Effector memory CD8-positive, alpha-beta T cell (primary cell): Measurements from ENCODE around the gene CAMTA1.

Experiments used
- ATAC-seq: fragments of 150-1000 bp; cut with Tn5 transposase; replicated peaks from 2 replicates; pipeline ENCODE4 v1.10.0; 2021; ENCODE audit warnings: mild to moderate bottlenecking, moderate library complexity
- DNase-seq, 3 experiments: peaks; one replicate each; pipeline ENCODE4 v3.0.0; 2021
- H3K27ac Mint-ChIP-seq, 2 donors: one replicate each; pipeline ENCODE4 v1.8.0; 2022; ENCODE audit warnings: mild to moderate bottlenecking in 2 of 2, mixed read lengths in 2 of 2, moderate library complexity in 2 of 2
- H3K27me3 Mint-ChIP-seq, 2 donors: one replicate each; pipeline ENCODE4 v1.8.0; 2022; ENCODE audit warnings: mixed read lengths in 2 of 2
- H3K36me3 Mint-ChIP-seq: one replicate; pipeline ENCODE4 v1.8.0; 2022; ENCODE audit warnings: mild to moderate bottlenecking, moderate library complexity, mixed read lengths; ENCODE audit not compliant: insufficient read depth
- H3K4me1 Mint-ChIP-seq, 2 donors: one replicate each; pipeline ENCODE4 v1.8.0; 2022; ENCODE audit warnings: low read depth in 2 of 2, mixed read lengths in 2 of 2
- H3K4me3 Mint-ChIP-seq, 2 donors: one replicate each; pipeline ENCODE4 v1.8.0; 2022; ENCODE audit warnings: mild to moderate bottlenecking in 2 of 2, mixed read lengths in 2 of 2, moderate library complexity in 2 of 2
- H3K9me3 Mint-ChIP-seq, 2 donors: one replicate each; pipeline ENCODE4 v1.8.0; 2022; ENCODE audit warnings: mixed read lengths in 2 of 2

CAMTA1 gene

DNA sequence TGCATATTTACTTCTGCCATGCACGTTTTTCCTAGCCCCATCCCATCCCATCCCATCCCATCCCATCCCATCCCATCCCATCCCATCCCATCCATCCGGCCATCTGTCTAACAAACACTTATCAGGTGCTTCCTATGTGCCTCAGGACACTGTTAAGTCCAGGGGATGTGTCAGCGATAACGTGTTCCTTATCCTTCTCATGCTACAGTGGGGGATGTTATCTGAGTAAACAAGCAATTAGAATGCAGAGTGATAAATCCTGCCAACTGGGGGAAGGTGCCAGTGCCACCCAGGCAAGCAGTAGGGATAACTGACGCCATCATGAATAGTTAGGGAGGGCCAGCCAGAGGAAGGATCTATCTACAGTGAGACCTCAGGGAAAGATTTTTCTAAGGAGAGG lies 304.2 kb downstream of the CAMTA1 start:
- no peaks in the 10 kb centered on the region for H3K4me1 Mint-ChIP-seq
- H3K27me3 Mint-ChIP-seq: peaks cover 0 to 34% of the 10 kb centered on the region in 2 donors
- no peaks in the 10 kb centered on the region for H3K36me3 Mint-ChIP-seq
- no peak overlapping the region for H3K27ac Mint-ChIP-seq
- ATAC-seq (no peak), DNase-seq (no peak)
- no peak overlapping the region for H3K4me3 Mint-ChIP-seq
- H3K9me3 Mint-ChIP-seq: no peaks in the 10 kb centered on the region

DNA sequence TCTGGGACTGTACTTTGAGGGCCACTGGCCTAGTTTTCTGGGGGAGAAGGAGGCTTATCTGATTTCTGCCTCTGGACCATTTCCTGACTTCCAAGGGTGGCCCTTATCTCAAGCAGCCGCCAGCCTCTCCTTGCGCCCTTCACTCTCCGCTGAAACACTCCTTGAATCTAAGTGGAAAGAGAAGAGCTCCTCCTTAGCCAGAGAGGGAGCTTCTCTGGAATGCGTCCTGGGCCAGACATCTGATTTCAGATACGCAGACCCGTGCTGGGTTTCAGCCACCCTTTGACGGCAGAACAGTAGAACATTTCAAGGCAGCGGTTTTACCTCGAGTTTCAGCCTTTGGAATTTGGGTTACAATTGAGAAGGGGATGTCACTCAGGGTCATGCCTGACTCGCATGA lies 308.0 kb downstream of the CAMTA1 start:
- no peak for ATAC-seq
- DNase-seq: no peak
- Mint-ChIP-seq H3K9me3 (no peaks in the 10 kb centered on the region), H3K27me3 (peaks cover 14 to 46% of the 10 kb centered on the region in 2 donors), H3K27ac (no peak overlapping the region), H3K36me3 (no peaks in the 10 kb centered on the region), H3K4me3 (no peak overlapping the region), H3K4me1 (no peaks in the 10 kb centered on the region)

DNA sequence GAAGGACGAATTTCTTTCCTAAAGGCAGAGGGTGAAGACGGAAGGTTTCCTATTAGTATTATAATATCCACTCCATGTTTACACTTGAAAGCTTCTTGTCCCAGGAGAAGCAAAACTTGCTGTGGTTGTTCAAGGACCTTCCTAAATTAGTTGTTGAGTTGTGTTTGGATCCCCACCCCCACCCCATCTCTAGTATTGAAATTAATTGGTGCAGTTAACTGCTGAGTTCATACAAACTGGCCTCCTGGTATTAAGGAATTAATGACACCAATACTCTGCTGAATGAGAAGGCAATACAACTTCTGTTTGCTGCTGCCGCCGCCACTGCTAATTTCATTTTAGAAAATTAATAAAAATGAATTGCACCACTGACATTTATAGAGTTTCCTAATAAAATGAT lies 308.8 kb downstream of the CAMTA1 start:
- H3K4me3 Mint-ChIP-seq: no peak overlapping the region
- H3K4me1 Mint-ChIP-seq: no peaks in the 10 kb centered on the region
- no peak for DNase-seq
- H3K27ac Mint-ChIP-seq: no peak overlapping the region
- H3K9me3 Mint-ChIP-seq: no peaks in the 10 kb centered on the region
- ATAC-seq: no peak
- H3K36me3 Mint-ChIP-seq: no peaks in the 10 kb centered on the region
- peaks cover 14 to 47% of the 10 kb centered on the region in 2 donors for H3K27me3 Mint-ChIP-seq

DNA sequence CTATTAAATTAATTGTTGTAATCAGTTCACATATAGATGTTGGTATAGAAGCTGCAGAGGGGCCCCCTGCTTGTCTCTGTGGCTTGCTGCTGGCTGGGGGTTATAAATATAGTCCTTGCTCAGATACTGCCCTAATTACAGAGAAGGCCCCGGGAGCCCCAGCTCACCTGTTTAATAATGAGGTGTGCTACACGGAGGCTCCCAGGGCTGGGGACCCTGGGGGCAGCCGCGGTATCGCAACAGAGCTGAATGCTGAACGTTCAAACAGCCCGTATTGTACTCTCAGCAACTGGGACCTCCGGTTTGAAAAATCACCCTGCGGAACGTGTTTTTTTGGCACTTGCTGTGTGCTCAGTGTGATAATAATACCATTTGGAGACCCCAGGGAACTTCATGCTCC lies 309.3 kb downstream of the CAMTA1 start:
- no peak for ATAC-seq
- H3K36me3 Mint-ChIP-seq: no peaks in the 10 kb centered on the region
- H3K27ac Mint-ChIP-seq: no peak overlapping the region
- no peak overlapping the region for H3K4me3 Mint-ChIP-seq
- peaks cover 14 to 47% of the 10 kb centered on the region in 2 donors for H3K27me3 Mint-ChIP-seq
- no peaks in the 10 kb centered on the region for H3K4me1 Mint-ChIP-seq
- no peaks in the 10 kb centered on the region for H3K9me3 Mint-ChIP-seq
- no peak for DNase-seq

DNA sequence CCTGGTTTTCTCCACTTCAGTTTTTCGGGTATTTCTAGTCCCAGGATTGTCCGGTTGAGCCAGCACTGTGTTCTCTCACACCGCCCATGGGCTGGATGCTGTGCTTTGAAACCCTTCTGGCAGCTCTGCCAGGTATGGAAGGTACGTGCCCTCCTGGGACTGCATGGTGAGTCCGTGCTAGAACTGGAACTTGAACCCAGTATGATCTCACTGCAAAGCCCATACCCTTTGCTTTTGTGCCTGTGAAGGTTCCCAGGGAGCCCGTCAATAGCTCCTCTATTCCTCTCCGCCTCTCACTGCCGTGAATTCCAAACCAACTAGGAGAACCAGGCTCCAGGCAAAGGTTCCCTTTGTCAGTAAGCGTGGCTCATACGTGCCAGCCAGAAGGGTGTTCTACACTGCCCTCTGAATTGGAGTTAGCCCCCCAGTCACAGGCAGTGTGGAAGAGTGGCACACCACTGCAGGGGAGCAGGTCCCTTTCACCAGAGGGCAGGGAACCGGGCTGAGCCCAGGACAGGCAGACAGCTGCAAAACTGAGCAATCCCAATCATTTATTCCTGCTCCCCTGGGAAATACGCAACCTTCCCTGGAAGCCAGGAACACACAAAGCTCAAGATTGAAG lies 310.2 kb downstream of the CAMTA1 start:
- no peak overlapping the region for H3K4me3 Mint-ChIP-seq
- DNase-seq (no peak), ATAC-seq (no peak)
- no peaks in the 10 kb centered on the region for H3K4me1 Mint-ChIP-seq
- H3K36me3 Mint-ChIP-seq: no peaks in the 10 kb centered on the region
- H3K27ac Mint-ChIP-seq: no peak overlapping the region
- H3K27me3 Mint-ChIP-seq: peaks cover 21 to 48% of the 10 kb centered on the region in 2 donors
- H3K9me3 Mint-ChIP-seq: no peaks in the 10 kb centered on the region

DNA sequence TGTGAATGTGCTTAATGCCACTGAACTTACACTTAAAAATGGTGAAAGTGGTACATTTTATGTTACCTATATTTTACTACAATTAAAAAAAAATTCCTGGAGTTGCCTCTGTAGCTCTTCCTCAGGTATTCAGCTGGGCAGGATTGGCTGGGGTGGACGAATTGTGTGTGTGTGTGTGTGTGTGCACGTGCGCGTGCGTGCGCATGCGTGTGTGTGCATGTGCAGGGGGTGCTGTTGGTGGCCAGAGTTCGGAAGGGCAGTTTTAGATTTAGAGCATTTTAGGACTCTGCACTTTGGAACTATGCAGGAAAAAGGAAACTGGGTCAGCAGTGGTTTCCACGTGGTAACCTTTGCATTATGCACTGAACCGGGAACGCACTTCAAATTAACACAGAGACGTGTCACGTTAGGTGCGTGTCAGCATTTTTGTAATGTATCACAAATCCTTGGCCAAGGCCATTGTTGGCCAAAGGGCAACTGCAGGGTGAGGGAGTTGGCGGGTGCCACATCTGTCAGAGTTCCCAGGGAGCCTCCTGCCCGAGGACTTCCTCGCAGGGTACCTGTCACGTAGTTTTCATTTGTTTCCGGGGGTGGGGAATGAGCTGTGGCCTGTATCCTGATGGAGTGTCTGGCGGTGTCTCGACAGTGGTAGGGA lies 312.8 kb downstream of the CAMTA1 start:
- ATAC-seq: no peak
- Mint-ChIP-seq H3K4me1 (no peaks in the 10 kb centered on the region), H3K4me3 (no peak overlapping the region), H3K36me3 (no peaks in the 10 kb centered on the region), H3K27me3 (peaks cover 23 to 49% of the 10 kb centered on the region in 2 donors), H3K9me3 (no peaks in the 10 kb centered on the region), H3K27ac (no peak overlapping the region)
- no peak for DNase-seq

DNA sequence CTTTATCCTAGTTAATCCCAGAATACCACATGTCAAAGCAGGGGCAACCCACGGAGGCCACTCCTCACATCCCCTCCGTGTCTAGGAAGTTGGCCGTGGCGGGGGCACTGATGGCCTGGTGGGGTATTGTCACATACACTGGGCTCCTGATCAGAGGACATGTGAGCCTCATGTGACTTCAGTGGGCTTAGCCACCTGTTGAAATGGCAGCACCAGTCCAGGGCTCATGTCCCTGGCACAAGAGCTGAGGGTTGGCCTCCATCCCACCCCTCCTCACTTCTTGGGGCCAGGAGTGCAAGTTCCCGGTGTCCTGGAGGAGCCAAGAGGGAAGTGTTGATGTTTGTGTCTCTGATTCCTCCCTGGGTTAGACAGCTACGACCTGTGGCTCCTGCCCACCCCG lies 313.4 kb downstream of the CAMTA1 start:
- H3K4me3 Mint-ChIP-seq: no peak overlapping the region
- no peaks in the 10 kb centered on the region for H3K36me3 Mint-ChIP-seq
- no peaks in the 10 kb centered on the region for H3K9me3 Mint-ChIP-seq
- H3K4me1 Mint-ChIP-seq: no peaks in the 10 kb centered on the region
- ATAC-seq: no peak
- H3K27me3 Mint-ChIP-seq: peaks cover 23 to 49% of the 10 kb centered on the region in 2 donors
- no peak overlapping the region for H3K27ac Mint-ChIP-seq
- DNase-seq: no peak

DNA sequence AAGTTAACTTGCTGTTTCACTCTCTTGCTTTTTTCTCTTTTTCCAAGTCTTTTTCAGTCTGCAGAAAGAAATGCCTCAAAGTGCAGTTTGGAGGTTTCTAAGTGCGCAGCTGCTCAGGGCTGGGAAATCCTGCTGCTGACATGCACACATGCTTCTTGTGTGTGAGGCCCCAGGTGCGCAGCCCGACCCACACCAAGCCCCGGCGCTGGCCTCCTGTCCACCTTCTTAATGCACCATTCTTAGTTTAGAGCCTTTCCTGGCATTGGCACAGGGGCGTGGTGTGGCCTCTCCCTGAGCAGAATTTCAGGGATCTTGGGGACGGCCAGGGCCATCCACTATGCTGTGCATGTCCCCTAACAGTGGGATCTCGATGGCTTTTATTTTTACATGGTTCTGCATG lies 315.2 kb downstream of the CAMTA1 start:
- Mint-ChIP-seq H3K36me3 (no peaks in the 10 kb centered on the region), H3K9me3 (no peaks in the 10 kb centered on the region), H3K4me1 (no peaks in the 10 kb centered on the region), H3K27me3 (peaks cover 23 to 40% of the 10 kb centered on the region in 2 donors), H3K4me3 (no peak overlapping the region), H3K27ac (no peak overlapping the region)
- DNase-seq (no peak), ATAC-seq (no peak)

DNA sequence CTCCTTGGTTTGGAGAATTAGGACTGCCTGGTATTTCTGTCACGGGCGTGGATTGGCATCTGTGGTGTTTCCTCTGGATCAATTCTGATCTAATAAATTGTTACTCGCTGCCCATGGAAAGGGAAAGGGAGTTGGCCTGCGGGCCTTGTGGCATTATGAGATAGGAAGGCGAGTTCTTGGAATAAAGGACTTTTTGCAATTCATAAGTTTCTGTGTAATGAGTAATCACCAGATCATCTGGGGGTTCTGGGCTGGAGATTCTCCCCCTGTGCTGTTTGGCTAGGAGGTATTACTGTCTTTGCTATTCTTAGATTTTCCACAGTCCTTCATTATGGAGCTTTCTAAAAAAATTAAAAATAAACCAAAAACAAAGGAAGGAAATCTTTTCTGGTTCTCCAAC lies 315.9 kb downstream of the CAMTA1 start:
- ATAC-seq (no peak), DNase-seq (no peak)
- Mint-ChIP-seq H3K27me3 (peaks cover 20 to 33% of the 10 kb centered on the region in 2 donors), H3K4me1 (no peaks in the 10 kb centered on the region), H3K36me3 (no peaks in the 10 kb centered on the region), H3K9me3 (no peaks in the 10 kb centered on the region), H3K4me3 (no peak overlapping the region), H3K27ac (no peak overlapping the region)

DNA sequence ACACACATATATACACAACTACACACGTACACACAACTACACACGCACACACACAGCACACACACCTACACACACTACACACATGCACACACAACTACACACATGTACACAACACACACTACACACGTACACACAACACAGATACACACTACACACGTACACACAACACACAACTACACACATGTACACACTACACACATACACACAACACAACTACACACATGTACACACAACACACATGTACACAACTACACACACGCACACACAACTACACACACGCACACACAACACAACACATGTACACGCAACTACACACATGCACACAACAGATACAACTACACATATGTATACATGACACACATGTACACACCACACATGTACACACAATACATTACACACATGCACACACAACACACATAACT lies 318.1 kb downstream of the CAMTA1 start:
- Mint-ChIP-seq H3K27ac (no peak overlapping the region), H3K4me1 (no peaks in the 10 kb centered on the region), H3K9me3 (no peaks in the 10 kb centered on the region), H3K36me3 (no peaks in the 10 kb centered on the region), H3K27me3 (peaks cover 22 to 25% of the 10 kb centered on the region in 2 donors), H3K4me3 (no peak overlapping the region)
- ATAC-seq (no peak), DNase-seq (no peak)

DNA sequence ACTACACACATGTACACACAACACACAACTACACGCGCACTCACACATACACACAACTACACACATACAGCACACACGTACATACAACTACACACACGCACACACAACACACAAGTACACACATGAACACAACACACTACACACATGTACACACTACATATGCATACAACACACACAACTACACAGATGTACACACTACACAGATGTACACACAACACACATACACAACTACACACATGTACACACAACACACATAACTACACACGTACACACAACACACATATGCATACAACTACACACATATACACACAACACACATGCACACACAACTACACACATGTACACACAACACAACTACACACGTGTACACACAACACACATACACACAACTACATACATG lies 318.6 kb downstream of the CAMTA1 start:
- H3K36me3 Mint-ChIP-seq: no peaks in the 10 kb centered on the region
- no peaks in the 10 kb centered on the region for H3K9me3 Mint-ChIP-seq
- ATAC-seq (no peak), DNase-seq (no peak)
- H3K4me1 Mint-ChIP-seq: no peaks in the 10 kb centered on the region
- H3K4me3 Mint-ChIP-seq: no peak overlapping the region
- H3K27me3 Mint-ChIP-seq: peaks cover 23 to 28% of the 10 kb centered on the region in 2 donors
- H3K27ac Mint-ChIP-seq: no peak overlapping the region

DNA sequence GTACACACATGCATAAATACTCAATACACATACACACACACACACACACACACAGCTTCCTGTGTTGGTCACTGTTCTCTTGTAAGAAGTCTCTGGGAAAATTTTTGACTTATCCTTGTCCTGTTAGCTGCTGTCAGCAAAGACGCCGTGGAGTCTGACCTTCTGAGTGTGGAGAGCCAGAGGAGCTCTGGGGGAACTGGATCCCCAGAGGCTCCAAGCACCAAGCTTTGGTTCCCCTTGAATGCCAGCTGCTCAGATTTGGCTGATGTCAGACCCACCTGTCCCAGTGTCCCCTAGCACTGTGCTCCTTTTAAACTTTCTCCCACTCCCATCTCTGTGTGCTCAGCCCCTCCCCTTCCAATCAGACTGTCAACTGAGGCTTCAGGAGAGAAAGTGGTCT lies 319.1 kb downstream of the CAMTA1 start:
- no peak overlapping the region for H3K27ac Mint-ChIP-seq
- no peaks in the 10 kb centered on the region for H3K9me3 Mint-ChIP-seq
- peaks cover 23 to 28% of the 10 kb centered on the region in 2 donors for H3K27me3 Mint-ChIP-seq
- DNase-seq (no peak), ATAC-seq (no peak)
- no peaks in the 10 kb centered on the region for H3K36me3 Mint-ChIP-seq
- H3K4me1 Mint-ChIP-seq: no peaks in the 10 kb centered on the region
- no peak overlapping the region for H3K4me3 Mint-ChIP-seq

DNA sequence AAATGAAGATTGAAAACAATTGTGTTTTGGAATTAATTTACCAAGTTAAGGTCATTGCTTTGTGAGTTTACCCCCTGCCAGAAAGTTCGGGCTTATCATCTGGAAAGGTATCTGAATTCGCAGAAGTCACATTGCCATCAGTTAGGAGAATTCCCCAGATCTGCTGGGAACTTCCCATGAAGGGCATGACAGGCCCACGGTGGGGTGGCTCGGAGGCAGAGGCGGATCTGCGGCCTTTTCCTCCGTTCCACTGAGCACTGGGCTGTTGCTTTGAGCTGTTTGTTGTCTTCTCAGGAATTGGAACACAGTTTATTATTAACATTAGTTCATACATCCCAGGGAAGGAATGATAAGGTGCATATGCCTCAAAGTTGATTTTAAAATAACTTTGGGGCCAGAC lies 320.0 kb downstream of the CAMTA1 start:
- DNase-seq: no peak
- Mint-ChIP-seq H3K27ac (no peak overlapping the region), H3K27me3 (peaks cover 23 to 30% of the 10 kb centered on the region in 2 donors), H3K4me3 (no peak overlapping the region), H3K9me3 (no peaks in the 10 kb centered on the region), H3K4me1 (no peaks in the 10 kb centered on the region), H3K36me3 (no peaks in the 10 kb centered on the region)
- no peak for ATAC-seq

DNA sequence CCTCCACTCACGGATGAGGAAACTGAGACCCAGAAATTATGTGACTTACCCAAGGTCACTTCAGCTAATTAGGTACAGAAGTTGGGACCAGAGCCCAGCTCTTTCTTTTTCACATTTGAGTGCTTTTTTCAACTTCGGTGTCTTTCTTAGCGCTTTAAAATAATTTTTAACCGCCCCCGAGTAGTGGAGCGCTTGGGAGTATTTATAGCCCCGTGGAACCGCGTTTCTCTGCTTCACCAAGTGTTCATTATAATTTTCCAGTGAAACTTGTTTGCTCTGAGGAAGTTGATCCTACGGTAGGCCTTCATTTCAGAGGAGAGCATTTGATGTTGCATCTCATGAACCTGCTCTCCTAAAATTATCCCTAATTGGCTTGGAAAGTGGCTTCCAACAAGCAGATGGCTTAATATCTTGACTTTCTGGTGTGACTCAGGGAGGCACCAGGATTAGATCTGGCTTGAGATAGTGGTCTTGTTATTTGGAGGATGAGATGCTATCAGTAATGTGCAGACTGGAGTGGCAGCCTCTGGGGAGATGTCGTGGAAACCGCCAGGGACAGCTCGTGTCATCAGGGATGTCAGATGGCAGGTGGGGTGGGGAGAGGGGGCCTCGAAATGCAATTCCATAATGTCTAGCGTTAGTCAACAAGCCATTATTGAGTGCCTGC lies 321.3 kb downstream of the CAMTA1 start:
- ATAC-seq (no peak), DNase-seq (no peak)
- peaks cover 30 to 38% of the 10 kb centered on the region in 2 donors for H3K27me3 Mint-ChIP-seq
- no peak overlapping the region for H3K4me3 Mint-ChIP-seq
- H3K4me1 Mint-ChIP-seq: no peaks in the 10 kb centered on the region
- no peak overlapping the region for H3K27ac Mint-ChIP-seq
- no peaks in the 10 kb centered on the region for H3K36me3 Mint-ChIP-seq
- no peaks in the 10 kb centered on the region for H3K9me3 Mint-ChIP-seq
